GM23338 (cell line): Measurements from ENCODE around the gene SLC25A36. TPM values are rescaled to one million over a fixed set of nuclear protein-coding genes. Genes with fewer than 3 reads are reported as not detected.

Source experiments
- ATAC-seq: fragments of 200-7000 bp; cut with Tn5 transposase; 3 replicates; pipeline ENCODE4 v1.9.1; 2020
- DNase-seq: peaks from one replicate; pipeline ENCODE4 v3.0.0-alpha.2; 2015; ENCODE audit warnings: low spot score
- H2AFZ ChIP-seq: fragments of 200-600 bp; sonication (generic); 2 replicates; pipeline ENCODE4 v1.8.0; 2016; ENCODE audit warnings: antibody characterized with exemption, mild to moderate bottlenecking, moderate library complexity
- H3F3A ChIP-seq: fragments of 200-600 bp; sonication (generic); replicated peaks from 2 replicates; pipeline ENCODE4 v1.8.0; 2017; ENCODE audit warnings: antibody characterized with exemption, mixed run types, low read depth
- H3K27ac ChIP-seq: fragments of 200-600 bp; sonication (generic); 2 replicates; pipeline ENCODE4 v1.6.1; 2016; ENCODE audit warnings: low read depth
- H3K27me3 ChIP-seq: fragments of 200-600 bp; sonication (generic); 2 replicates; pipeline ENCODE4 v1.8.0; 2016; ENCODE audit warnings: mild to moderate bottlenecking, mixed run types, moderate library complexity; ENCODE audit not compliant: insufficient read depth
- H3K36me3 ChIP-seq: fragments of 200-600 bp; sonication (generic); 2 replicates; pipeline ENCODE4 v1.8.0; 2016; ENCODE audit warnings: mild to moderate bottlenecking; ENCODE audit not compliant: insufficient read depth
- H3K4me1 ChIP-seq: fragments of 200-600 bp; sonication (generic); 2 replicates; pipeline ENCODE4 v1.8.0; 2016; ENCODE audit warnings: mild to moderate bottlenecking, moderate library complexity; ENCODE audit not compliant: insufficient read depth
- H3K4me2 ChIP-seq: fragments of 200-600 bp; sonication (generic); 2 replicates; pipeline ENCODE4 v1.7.1; 2017; ENCODE audit warnings: mixed run types
- H3K4me3 ChIP-seq: fragments of 200-600 bp; sonication (generic); 2 replicates; pipeline ENCODE4 v1.6.1; 2016; ENCODE audit warnings: mixed run types
- H3K79me2 ChIP-seq: fragments of 200-600 bp; sonication (generic); replicated peaks from 2 replicates; pipeline ENCODE4 v1.8.0; 2017; ENCODE audit warnings: mild to moderate bottlenecking; ENCODE audit not compliant: insufficient read depth
- H3K9me2 ChIP-seq: fragments of 200-600 bp; sonication (generic); 2 replicates; pipeline ENCODE4 v1.8.0; 2017; ENCODE audit not compliant: insufficient read depth
- H4K20me1 ChIP-seq: fragments of 200-600 bp; sonication (generic); replicated peaks from 2 replicates; pipeline ENCODE4 v1.8.0; 2017; ENCODE audit warnings: mild to moderate bottlenecking; ENCODE audit not compliant: insufficient read depth
- H3K27ac Mint-ChIP-seq: 2 replicates; pipeline ENCODE4 v1.8.0; 2020; ENCODE audit warnings: inconsistent platforms, mild to moderate bottlenecking, moderate library complexity, mixed read lengths
- H3K27me3 Mint-ChIP-seq: 3 replicates; pipeline ENCODE4 v1.8.0; 2022; ENCODE audit warnings: low read depth, mild to moderate bottlenecking, moderate library complexity, mixed read lengths, inconsistent platforms; ENCODE audit not compliant: insufficient read depth, poor library complexity
- H3K36me3 Mint-ChIP-seq: 3 replicates; pipeline ENCODE4 v1.8.0; 2021; ENCODE audit warnings: low read depth, mild to moderate bottlenecking, inconsistent platforms, moderate library complexity, mixed read lengths
- H3K4me1 Mint-ChIP-seq: 3 replicates; pipeline ENCODE4 v1.8.0; 2020; ENCODE audit warnings: mild to moderate bottlenecking, inconsistent platforms, mixed read lengths
- H3K4me3 Mint-ChIP-seq: 3 replicates; pipeline ENCODE4 v1.8.0; 2021; ENCODE audit warnings: moderate library complexity, mild to moderate bottlenecking, inconsistent platforms, mixed read lengths
- H3K9me3 Mint-ChIP-seq: 3 replicates; pipeline ENCODE4 v1.8.0; 2020; ENCODE audit warnings: moderate library complexity, mild to moderate bottlenecking, inconsistent platforms, mixed read lengths
- CREB1 ChIP-seq: fragments of 250-450 bp; sonication (Bioruptor Pico); IDR thresholded peaks from 2 replicates; pipeline ENCODE4 v1.5.0; 2020; ENCODE audit warnings: low read depth, mild to moderate bottlenecking, moderate library complexity
- JUNB ChIP-seq: IDR thresholded peaks from one replicate; pipeline ENCODE4 v1.6.1; 2016; ENCODE audit warnings: antibody characterized with exemption; ENCODE audit not compliant: unreplicated experiment
- NANOG ChIP-seq: IDR thresholded peaks from 2 replicates; pipeline ENCODE4 v1.6.1; 2016; ENCODE audit warnings: antibody characterized with exemption, borderline replicate concordance
- ZNF331 ChIP-seq: fragments of 250-450 bp; sonication (Bioruptor Pico); IDR thresholded peaks from 2 replicates; pipeline ENCODE4 v1.5.0; 2020; ENCODE audit warnings: low read depth, mild to moderate bottlenecking, moderate library complexity
- polyA plus RNA-seq: library from polyadenylated mRNA; unstranded; fragments of >200 nt; fragmentation: Nextera tagmentation; extraction: Ambion mirVana; gene quantifications from 2 replicates; pipeline ENCODE4 v1.2.1, GENCODE V29; 2016
- total RNA-seq: library from RNA; depleted of rRNA; stranded (reverse); fragments of >200 nt; shearing (Covaris generic); gene quantifications from 2 replicates; pipeline ENCODE4 v1.2.3, GENCODE V29; 2014
- TF ChIP-seq, protein P1 (sequence below): IDR thresholded peaks from one replicate; pipeline ENCODE4 v1.6.1; 2018; ENCODE audit warnings: antibody characterized with exemption; ENCODE audit not compliant: unreplicated experiment
- TF ChIP-seq, protein P2 (sequence below): IDR thresholded peaks from 2 replicates; pipeline ENCODE4 v1.6.1; 2016; ENCODE audit warnings: antibody characterized with exemption
- TF ChIP-seq, protein P3 (sequence below): fragments of 250-450 bp; sonication (Bioruptor Pico); IDR thresholded peaks from 2 replicates; pipeline ENCODE4 v1.5.0; 2020; ENCODE audit warnings: mild to moderate bottlenecking, moderate library complexity

Gene SLC25A36
- total and polyA plus RNA-seq, 2 experiments from 2014 or later: 113 to 123 TPM

DNA sequence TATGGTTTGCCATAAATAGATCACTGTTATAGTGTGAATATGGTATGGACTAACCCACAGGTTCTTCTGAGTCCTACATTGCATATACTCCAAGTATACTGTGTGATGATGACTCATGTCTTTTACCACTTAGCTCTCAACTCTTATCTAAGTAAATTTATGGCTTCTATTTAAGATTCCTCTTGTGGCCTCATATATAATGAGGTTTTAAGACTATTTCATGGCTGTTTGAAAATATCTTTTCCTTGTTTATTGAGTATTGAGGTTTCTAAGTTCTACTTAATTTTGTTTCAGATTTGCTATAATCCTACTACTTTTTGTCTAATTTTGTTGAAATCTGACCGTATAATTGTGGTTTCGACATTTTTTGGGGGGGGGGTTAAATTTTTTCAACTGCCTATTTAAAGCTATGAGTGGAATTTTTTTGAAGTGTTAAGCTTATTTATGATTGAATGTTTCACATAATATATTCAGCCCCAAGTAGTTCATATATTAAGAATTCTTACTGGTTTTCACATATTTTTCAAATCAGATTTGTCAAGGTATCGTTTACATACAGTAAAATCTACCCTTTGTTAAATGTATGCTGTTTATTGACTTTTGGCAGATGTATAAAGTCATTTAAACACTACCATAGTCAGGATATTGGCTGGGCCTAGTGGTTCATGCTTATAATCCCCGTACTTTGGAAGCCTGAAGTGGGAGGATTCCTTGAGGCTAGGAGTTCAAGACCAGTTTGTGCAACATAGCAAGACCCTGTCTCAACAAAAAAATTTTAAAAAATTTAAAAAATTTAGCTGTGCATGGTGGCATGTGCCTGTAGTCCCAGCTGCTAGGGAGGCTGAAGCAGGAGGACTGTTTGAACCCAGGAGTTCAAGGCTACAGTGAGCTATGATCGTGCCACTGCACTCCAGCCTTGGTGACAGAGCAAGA, 11.7 kb downstream of the SLC25A36 start (continued):
- TF ChIP-seq, protein P1, sequence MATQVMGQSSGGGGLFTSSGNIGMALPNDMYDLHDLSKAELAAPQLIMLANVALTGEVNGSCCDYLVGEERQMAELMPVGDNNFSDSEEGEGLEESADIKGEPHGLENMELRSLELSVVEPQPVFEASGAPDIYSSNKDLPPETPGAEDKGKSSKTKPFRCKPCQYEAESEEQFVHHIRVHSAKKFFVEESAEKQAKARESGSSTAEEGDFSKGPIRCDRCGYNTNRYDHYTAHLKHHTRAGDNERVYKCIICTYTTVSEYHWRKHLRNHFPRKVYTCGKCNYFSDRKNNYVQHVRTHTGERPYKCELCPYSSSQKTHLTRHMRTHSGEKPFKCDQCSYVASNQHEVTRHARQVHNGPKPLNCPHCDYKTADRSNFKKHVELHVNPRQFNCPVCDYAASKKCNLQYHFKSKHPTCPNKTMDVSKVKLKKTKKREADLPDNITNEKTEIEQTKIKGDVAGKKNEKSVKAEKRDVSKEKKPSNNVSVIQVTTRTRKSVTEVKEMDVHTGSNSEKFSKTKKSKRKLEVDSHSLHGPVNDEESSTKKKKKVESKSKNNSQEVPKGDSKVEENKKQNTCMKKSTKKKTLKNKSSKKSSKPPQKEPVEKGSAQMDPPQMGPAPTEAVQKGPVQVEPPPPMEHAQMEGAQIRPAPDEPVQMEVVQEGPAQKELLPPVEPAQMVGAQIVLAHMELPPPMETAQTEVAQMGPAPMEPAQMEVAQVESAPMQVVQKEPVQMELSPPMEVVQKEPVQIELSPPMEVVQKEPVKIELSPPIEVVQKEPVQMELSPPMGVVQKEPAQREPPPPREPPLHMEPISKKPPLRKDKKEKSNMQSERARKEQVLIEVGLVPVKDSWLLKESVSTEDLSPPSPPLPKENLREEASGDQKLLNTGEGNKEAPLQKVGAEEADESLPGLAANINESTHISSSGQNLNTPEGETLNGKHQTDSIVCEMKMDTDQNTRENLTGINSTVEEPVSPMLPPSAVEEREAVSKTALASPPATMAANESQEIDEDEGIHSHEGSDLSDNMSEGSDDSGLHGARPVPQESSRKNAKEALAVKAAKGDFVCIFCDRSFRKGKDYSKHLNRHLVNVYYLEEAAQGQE: no peak
- no peak for TF ChIP-seq JUNB
- no peak for TF ChIP-seq ZNF331 (CRISPR knock-in tag)

DNA sequence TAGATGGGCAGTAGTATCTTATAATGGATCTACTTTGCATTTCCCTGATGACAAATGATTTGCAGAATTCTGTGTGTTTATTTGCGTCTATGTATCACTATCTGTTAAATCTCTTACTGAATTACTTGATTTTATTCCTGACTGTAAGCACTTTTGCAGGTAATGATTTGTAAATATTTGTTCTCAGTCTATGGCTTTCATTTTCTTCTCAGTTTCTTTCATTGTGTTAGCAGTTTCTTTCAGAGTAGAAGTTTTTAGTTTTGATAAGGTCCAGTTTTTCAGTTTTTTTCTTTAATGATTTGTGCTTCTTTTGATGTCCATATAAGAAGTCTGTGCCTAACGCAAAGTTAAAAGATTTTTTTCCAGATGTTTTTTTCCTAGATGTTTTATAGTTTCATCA, 12.9 kb downstream of the SLC25A36 start:
- H3K27ac ChIP-seq: no peak overlapping the region
- Mint-ChIP-seq H3K4me3 (no peak overlapping the region), H3K27ac (0 out of 2 replicates have a peak overlapping the region, but pooled peaks have one; percentile 39), H3K27me3 (peaks cover 2% of the 10 kb centered on the region), H3K36me3 (peaks cover 18% of the 10 kb centered on the region), H3K9me3 (no peaks in the 10 kb centered on the region), H3K4me1 (peaks cover 36% of the 10 kb centered on the region)
- DNase-seq: no peak
- peaks cover 45% of the 10 kb centered on the region for H4K20me1 ChIP-seq
- no peak overlapping the region for H3K4me2 ChIP-seq
- no peak for ATAC-seq
- H3F3A ChIP-seq: no peaks in the 10 kb centered on the region
- peaks cover 15% of the 10 kb centered on the region; the same call in 1 of the 2 replicates for H3K36me3 ChIP-seq
- H3K79me2 ChIP-seq: peaks cover 100% of the 10 kb centered on the region
- no peak overlapping the region for H2AFZ ChIP-seq
- TF ChIP-seq, protein P2, sequence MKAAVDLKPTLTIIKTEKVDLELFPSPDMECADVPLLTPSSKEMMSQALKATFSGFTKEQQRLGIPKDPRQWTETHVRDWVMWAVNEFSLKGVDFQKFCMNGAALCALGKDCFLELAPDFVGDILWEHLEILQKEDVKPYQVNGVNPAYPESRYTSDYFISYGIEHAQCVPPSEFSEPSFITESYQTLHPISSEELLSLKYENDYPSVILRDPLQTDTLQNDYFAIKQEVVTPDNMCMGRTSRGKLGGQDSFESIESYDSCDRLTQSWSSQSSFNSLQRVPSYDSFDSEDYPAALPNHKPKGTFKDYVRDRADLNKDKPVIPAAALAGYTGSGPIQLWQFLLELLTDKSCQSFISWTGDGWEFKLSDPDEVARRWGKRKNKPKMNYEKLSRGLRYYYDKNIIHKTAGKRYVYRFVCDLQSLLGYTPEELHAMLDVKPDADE: no peak
- TF ChIP-seq NANOG (no peak), JUNB (no peak), CREB1 (no peak), ZNF331 (CRISPR knock-in tag) (no peak)
- TF ChIP-seq, protein P3, sequence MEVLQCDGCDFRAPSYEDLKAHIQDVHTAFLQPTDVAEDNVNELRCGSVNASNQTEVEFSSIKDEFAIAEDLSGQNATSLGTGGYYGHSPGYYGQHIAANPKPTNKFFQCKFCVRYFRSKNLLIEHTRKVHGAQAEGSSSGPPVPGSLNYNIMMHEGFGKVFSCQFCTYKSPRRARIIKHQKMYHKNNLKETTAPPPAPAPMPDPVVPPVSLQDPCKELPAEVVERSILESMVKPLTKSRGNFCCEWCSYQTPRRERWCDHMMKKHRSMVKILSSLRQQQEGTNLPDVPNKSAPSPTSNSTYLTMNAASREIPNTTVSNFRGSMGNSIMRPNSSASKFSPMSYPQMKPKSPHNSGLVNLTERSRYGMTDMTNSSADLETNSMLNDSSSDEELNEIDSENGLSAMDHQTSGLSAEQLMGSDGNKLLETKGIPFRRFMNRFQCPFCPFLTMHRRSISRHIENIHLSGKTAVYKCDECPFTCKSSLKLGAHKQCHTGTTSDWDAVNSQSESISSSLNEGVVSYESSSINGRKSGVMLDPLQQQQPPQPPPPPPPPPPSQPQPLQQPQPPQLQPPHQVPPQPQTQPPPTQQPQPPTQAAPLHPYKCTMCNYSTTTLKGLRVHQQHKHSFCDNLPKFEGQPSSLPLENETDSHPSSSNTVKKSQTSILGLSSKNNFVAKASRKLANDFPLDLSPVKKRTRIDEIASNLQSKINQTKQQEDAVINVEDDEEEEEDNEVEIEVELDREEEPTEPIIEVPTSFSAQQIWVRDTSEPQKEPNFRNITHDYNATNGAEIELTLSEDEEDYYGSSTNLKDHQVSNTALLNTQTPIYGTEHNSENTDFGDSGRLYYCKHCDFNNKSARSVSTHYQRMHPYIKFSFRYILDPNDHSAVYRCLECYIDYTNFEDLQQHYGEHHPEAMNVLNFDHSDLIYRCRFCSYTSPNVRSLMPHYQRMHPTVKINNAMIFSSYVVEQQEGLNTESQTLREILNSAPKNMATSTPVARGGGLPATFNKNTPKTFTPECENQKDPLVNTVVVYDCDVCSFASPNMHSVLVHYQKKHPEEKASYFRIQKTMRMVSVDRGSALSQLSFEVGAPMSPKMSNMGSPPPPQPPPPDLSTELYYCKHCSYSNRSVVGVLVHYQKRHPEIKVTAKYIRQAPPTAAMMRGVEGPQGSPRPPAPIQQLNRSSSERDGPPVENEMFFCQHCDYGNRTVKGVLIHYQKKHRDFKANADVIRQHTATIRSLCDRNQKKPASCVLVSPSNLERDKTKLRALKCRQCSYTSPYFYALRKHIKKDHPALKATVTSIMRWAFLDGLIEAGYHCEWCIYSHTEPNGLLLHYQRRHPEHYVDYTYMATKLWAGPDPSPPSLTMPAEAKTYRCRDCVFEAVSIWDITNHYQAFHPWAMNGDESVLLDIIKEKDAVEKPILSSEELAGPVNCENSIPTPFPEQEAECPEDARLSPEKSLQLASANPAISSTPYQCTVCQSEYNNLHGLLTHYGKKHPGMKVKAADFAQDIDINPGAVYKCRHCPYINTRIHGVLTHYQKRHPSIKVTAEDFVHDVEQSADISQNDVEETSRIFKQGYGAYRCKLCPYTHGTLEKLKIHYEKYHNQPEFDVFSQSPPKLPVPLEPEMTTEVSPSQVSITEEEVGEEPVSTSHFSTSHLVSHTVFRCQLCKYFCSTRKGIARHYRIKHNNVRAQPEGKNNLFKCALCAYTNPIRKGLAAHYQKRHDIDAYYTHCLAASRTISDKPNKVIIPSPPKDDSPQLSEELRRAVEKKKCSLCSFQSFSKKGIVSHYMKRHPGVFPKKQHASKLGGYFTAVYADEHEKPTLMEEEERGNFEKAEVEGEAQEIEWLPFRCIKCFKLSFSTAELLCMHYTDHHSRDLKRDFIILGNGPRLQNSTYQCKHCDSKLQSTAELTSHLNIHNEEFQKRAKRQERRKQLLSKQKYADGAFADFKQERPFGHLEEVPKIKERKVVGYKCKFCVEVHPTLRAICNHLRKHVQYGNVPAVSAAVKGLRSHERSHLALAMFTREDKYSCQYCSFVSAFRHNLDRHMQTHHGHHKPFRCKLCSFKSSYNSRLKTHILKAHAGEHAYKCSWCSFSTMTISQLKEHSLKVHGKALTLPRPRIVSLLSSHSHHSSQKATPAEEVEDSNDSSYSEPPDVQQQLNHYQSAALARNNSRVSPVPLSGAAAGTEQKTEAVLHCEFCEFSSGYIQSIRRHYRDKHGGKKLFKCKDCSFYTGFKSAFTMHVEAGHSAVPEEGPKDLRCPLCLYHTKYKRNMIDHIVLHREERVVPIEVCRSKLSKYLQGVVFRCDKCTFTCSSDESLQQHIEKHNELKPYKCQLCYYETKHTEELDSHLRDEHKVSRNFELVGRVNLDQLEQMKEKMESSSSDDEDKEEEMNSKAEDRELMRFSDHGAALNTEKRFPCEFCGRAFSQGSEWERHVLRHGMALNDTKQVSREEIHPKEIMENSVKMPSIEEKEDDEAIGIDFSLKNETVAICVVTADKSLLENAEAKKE (CRISPR knock-in tag): no peak
- TF ChIP-seq, protein P1: no peak
- peaks cover 25% of the 10 kb centered on the region for H3K4me1 ChIP-seq
- no peaks in the 10 kb centered on the region for H3K27me3 ChIP-seq
- H3K9me2 ChIP-seq: no peaks in the 10 kb centered on the region
- H3K4me3 ChIP-seq: no peak overlapping the region
